HG03025 (cell line): ENCODE results near the gene YIF1B.
"Not testable (repeated sequence)": the region's sequence is repeated elsewhere in the genome, so short reads cannot be mapped to it uniquely, and the experiment has no call there.

Experiments used
- ATAC-seq: cut with Tn5 transposase; IDR thresholded peaks from one replicate; pipeline ENCODE4 v1.9.1; 2021; ENCODE audit warnings: mild to moderate bottlenecking, moderate library complexity; ENCODE audit not compliant: unreplicated experiment, low FRiP score

The YIF1B gene

GRCh38 chr19:38277969-38278680 lies 37.6 kb downstream of the YIF1B start:
- ATAC-seq, result no peak

- ATAC-seq, result no peak
Measured at GRCh38 chr19:38277549-38277948, 38.2 kb downstream of the YIF1B start.

- no peak for ATAC-seq
Measured at GRCh38 chr19:38276942-38277517, 38.7 kb downstream of the YIF1B start.

GRCh38 chr19:38274739-38275138 lies 41.0 kb downstream of the YIF1B start:
- no peak for ATAC-seq

GRCh38 chr19:38273499-38273898 lies 42.2 kb downstream of the YIF1B start:
- ATAC-seq, result no peak

GRCh38 chr19:38270587-38271167 lies 45.1 kb downstream of the YIF1B start:
- no peak for ATAC-seq

GRCh38 chr19:38268539-38268938 lies 47.2 kb downstream of the YIF1B start:
- no peak for ATAC-seq

GRCh38 chr19:38267761-38268483 lies 47.8 kb downstream of the YIF1B start:
- no peak for ATAC-seq

- ATAC-seq, result no peak
Measured at GRCh38 chr19:38266981-38267597, 48.7 kb downstream of the YIF1B start.

GRCh38 chr19:38265921-38266429 lies 49.8 kb downstream of the YIF1B start:
- no peak for ATAC-seq

GRCh38 chr19:38265213-38265861 lies 50.4 kb downstream of the YIF1B start:
- no peak for ATAC-seq

GRCh38 chr19:38264486-38265212 lies 51.1 kb downstream of the YIF1B start, which contains the start of gene SPINT2:
Gene SPINT2 (plus strand): TSS chr19:38264573. CDS start chr19:38264893, 320 bp downstream.
- no peak for ATAC-seq

GRCh38 chr19:38263689-38264485 lies 51.9 kb downstream of the YIF1B start:
- no peak for ATAC-seq

GRCh38 chr19:38262585-38263268 lies 53.0 kb downstream of the YIF1B start:
- no peak for ATAC-seq

GRCh38 chr19:38261942-38262341 lies 53.8 kb downstream of the YIF1B start:
- not testable (repeated sequence) for ATAC-seq

GRCh38 chr19:38255383-38256014 lies 60.2 kb downstream of the YIF1B start:
- no peak for ATAC-seq

GRCh38 chr19:38253788-38254187 lies 62.0 kb downstream of the YIF1B start:
- no peak for ATAC-seq
